ENCODE results near the gene CCL1. TPM values are rescaled to one million over a fixed set of nuclear protein-coding genes. Genes with fewer than 3 reads are reported as not detected.

Gene CCL1
- total RNA-seq, 1 experiment from 2014 or later = not detected

DNA sequence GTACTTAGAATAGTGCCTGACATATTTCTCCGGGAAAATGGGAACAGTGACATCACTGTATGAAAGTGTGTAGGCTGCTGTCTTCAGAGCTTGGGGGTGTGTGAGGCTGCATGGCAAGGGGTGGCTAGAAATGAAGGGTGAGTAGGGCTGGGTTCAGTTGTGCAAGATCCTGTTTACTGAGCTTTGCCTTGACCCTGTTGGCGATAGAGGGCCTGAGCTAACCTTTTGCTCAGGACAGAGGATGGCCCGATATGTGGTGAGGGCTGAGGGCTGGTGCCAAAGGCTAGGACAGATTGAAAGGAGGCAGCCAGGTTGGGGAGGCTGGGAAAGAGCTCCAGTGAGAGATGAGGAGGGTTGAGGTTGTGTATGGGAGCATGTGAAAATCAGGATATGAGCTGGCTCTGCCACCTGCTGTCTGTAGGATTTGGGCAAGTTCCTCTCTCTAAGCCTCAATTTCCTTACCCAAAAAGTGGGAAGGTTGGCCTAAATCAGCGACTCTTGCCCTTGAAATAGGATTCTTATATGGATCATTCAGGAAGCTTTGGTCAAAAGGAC, 6.0 kb upstream of the CCL1 start:
- Histone ChIP-seq H3K4me1 (ENCODE audit: low read length) (no peaks in the 10 kb centered on the region), H3K36me3 (ENCODE audit: insufficient read depth, low read length) (no peaks in the 10 kb centered on the region), H3K9me3 (ENCODE audit: low read length) (no peaks in the 10 kb centered on the region), H3K9me2 (replicated peaks; ENCODE audit: insufficient read depth, low read length) (no peaks in the 10 kb centered on the region), H3K27me3 (ENCODE audit: low read length) (no peaks in the 10 kb centered on the region), H3K79me2 (ENCODE audit: low read length) (no peaks in the 10 kb centered on the region), H3K4me3 (ENCODE audit: low read length) (no peak overlapping the region), H3K4me2 (ENCODE audit: low read depth, low read length, poor library complexity, severe bottlenecking) (no peak overlapping the region), H3K9ac (ENCODE audit: low read length) (no peak overlapping the region), H2AFZ (ENCODE audit: low read length) (no peak overlapping the region), H3K27ac (ENCODE audit: low read length) (no peak overlapping the region), H4K20me1 (ENCODE audit: insufficient read depth, low read depth, low read length) (no peaks in the 10 kb centered on the region)
- DNase-seq = no peak

GRCh38 chr17:34368196-34368945, 5.3 kb upstream of the CCL1 start:
- no peaks in the 10 kb centered on the region for H3K4me1 ChIP-seq (ENCODE audit: low read length)
- H2AFZ ChIP-seq (ENCODE audit: low read length) = no peak overlapping the region
- no peak overlapping the region for H3K27ac ChIP-seq (ENCODE audit: low read length)

DNA sequence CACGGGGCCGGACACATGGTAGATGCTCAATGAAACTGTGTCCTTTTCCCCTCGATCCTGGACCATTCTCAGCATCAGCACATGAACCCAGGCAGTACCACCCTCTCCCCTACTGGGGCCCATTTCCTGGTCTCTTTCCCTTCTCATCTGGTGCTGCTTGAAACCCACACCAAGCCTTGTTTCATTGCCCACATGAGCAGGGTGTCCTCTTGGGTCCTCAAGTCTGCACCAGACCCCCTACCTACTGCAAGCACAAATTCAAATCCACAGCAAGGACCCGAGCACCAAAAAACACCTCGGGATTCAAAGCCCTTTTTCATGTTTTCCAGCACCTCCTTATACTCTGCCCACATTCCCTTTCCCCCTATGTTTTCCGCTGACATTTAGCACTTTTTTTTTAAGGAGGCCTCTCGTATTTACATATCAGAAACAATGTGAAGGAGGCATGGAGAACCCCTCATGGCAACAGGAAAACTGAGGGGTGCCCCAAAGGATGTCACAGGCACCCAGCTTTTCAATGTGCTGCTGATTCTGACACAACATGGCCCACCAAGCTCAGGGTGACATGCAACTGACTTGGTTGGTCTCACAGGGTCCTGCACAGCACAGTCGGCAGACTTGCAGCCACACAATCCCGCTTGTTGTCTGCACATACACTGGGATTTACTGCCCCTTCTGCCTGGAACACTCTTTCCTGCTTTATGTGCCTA, 4.6 kb upstream of the CCL1 start:
- H3K9me3 ChIP-seq (ENCODE audit: low read length) = no peaks in the 10 kb centered on the region
- H4K20me1 ChIP-seq (ENCODE audit: insufficient read depth, low read depth, low read length) = no peaks in the 10 kb centered on the region
- H3K9ac ChIP-seq (ENCODE audit: low read length) = no peak overlapping the region
- H3K27me3 ChIP-seq (ENCODE audit: low read length) = no peaks in the 10 kb centered on the region
- H3K27ac ChIP-seq (ENCODE audit: low read length) = no peak overlapping the region
- H3K79me2 ChIP-seq (ENCODE audit: low read length) = no peaks in the 10 kb centered on the region
- DNase-seq = no peak
- no peak overlapping the region for H3K4me3 ChIP-seq (ENCODE audit: low read length)
- no peaks in the 10 kb centered on the region for H3K36me3 ChIP-seq (ENCODE audit: insufficient read depth, low read length)
- H3K9me2 ChIP-seq (replicated peaks; ENCODE audit: insufficient read depth, low read length) = no peaks in the 10 kb centered on the region
- H2AFZ ChIP-seq (ENCODE audit: low read length) = no peak overlapping the region
- no peaks in the 10 kb centered on the region for H3K4me1 ChIP-seq (ENCODE audit: low read length)
- no peak overlapping the region for H3K4me2 ChIP-seq (ENCODE audit: low read depth, low read length, poor library complexity, severe bottlenecking)

More at GRCh38 chr17:34368196-34368945, 5.3 kb upstream of the CCL1 start:
- no peak for DNase-seq
- Histone ChIP-seq H4K20me1 (ENCODE audit: insufficient read depth, low read depth, low read length) (no peaks in the 10 kb centered on the region), H3K4me3 (ENCODE audit: low read length) (no peak overlapping the region), H3K4me2 (ENCODE audit: low read depth, low read length, poor library complexity, severe bottlenecking) (no peak overlapping the region), H3K79me2 (ENCODE audit: low read length) (no peaks in the 10 kb centered on the region), H3K27me3 (ENCODE audit: low read length) (no peaks in the 10 kb centered on the region), H3K36me3 (ENCODE audit: insufficient read depth, low read length) (no peaks in the 10 kb centered on the region), H3K9me3 (ENCODE audit: low read length) (no peaks in the 10 kb centered on the region), H3K9ac (ENCODE audit: low read length) (no peak overlapping the region), H3K9me2 (replicated peaks; ENCODE audit: insufficient read depth, low read length) (no peaks in the 10 kb centered on the region)

GRCh38 chr17:34366529-34367107, 3.6 kb upstream of the CCL1 start:
- Histone ChIP-seq H3K36me3 (ENCODE audit: insufficient read depth, low read length) (no peaks in the 10 kb centered on the region), H3K4me2 (ENCODE audit: low read depth, low read length, poor library complexity, severe bottlenecking) (no peak overlapping the region), H3K4me3 (ENCODE audit: low read length) (no peak overlapping the region), H2AFZ (ENCODE audit: low read length) (no peak overlapping the region), H3K9ac (ENCODE audit: low read length) (no peak overlapping the region), H3K9me3 (ENCODE audit: low read length) (no peaks in the 10 kb centered on the region), H3K27ac (ENCODE audit: low read length) (no peak overlapping the region), H3K27me3 (ENCODE audit: low read length) (no peaks in the 10 kb centered on the region), H3K79me2 (ENCODE audit: low read length) (no peaks in the 10 kb centered on the region), H3K9me2 (replicated peaks; ENCODE audit: insufficient read depth, low read length) (no peaks in the 10 kb centered on the region), H3K4me1 (ENCODE audit: low read length) (no peaks in the 10 kb centered on the region), H4K20me1 (ENCODE audit: insufficient read depth, low read depth, low read length) (no peaks in the 10 kb centered on the region)
- no peak for DNase-seq

- H4K20me1 ChIP-seq (ENCODE audit: insufficient read depth, low read depth, low read length) = no peaks in the 10 kb centered on the region
- no peak overlapping the region for H3K4me3 ChIP-seq (ENCODE audit: low read length)
- H3K36me3 ChIP-seq (ENCODE audit: insufficient read depth, low read length) = no peaks in the 10 kb centered on the region
- H3K9me3 ChIP-seq (ENCODE audit: low read length) = no peaks in the 10 kb centered on the region
- H3K79me2 ChIP-seq (ENCODE audit: low read length) = no peaks in the 10 kb centered on the region
- no peak overlapping the region for H3K9ac ChIP-seq (ENCODE audit: low read length)
- no peaks in the 10 kb centered on the region for H3K9me2 ChIP-seq (replicated peaks; ENCODE audit: insufficient read depth, low read length)
- H3K27ac ChIP-seq (ENCODE audit: low read length) = no peak overlapping the region
- DNase-seq = no peak
- H3K4me1 ChIP-seq (ENCODE audit: low read length) = no peaks in the 10 kb centered on the region
- H3K27me3 ChIP-seq (ENCODE audit: low read length) = no peaks in the 10 kb centered on the region
- no peak overlapping the region for H2AFZ ChIP-seq (ENCODE audit: low read length)
- no peak overlapping the region for H3K4me2 ChIP-seq (ENCODE audit: low read depth, low read length, poor library complexity, severe bottlenecking)
These were observed 3.0 kb upstream of the CCL1 start for GRCh38 chr17:34366010-34366409.

- Histone ChIP-seq H3K79me2 (ENCODE audit: low read length) (no peaks in the 10 kb centered on the region), H3K27ac (ENCODE audit: low read length) (no peak overlapping the region), H3K9me3 (ENCODE audit: low read length) (no peaks in the 10 kb centered on the region), H3K27me3 (ENCODE audit: low read length) (no peaks in the 10 kb centered on the region), H3K4me2 (ENCODE audit: low read depth, low read length, poor library complexity, severe bottlenecking) (no peak overlapping the region), H3K4me1 (ENCODE audit: low read length) (no peaks in the 10 kb centered on the region), H3K9ac (ENCODE audit: low read length) (no peak overlapping the region), H4K20me1 (ENCODE audit: insufficient read depth, low read depth, low read length) (no peaks in the 10 kb centered on the region), H3K9me2 (replicated peaks; ENCODE audit: insufficient read depth, low read length) (no peaks in the 10 kb centered on the region), H3K36me3 (ENCODE audit: insufficient read depth, low read length) (no peaks in the 10 kb centered on the region), H2AFZ (ENCODE audit: low read length) (no peak overlapping the region), H3K4me3 (ENCODE audit: low read length) (no peak overlapping the region)
- no peak for DNase-seq
These were observed 2.3 kb upstream of the CCL1 start for GRCh38 chr17:34365340-34365739.

DNA sequence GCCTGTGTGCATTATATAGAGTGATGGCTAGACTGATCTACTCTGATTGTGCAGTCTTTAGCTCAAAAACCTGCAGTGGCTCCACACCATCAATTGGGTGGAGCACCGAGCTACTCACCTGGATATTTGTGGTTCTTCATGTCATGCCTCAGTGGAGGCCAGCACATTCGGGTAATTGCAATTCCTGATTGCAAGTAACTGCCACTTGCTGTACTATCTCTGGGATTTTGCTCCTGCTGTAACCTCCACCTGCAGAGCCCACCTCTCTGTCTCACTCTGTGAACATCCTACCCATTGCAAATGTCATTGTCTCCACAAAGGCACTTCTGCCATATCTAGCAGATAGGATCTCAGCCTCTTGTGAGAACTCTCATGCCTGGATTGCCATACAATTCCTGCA, 1.7 kb upstream of the CCL1 start:
- Histone ChIP-seq H3K79me2 (ENCODE audit: low read length) (no peaks in the 10 kb centered on the region), H3K9me3 (ENCODE audit: low read length) (no peaks in the 10 kb centered on the region), H3K9me2 (replicated peaks; ENCODE audit: insufficient read depth, low read length) (no peaks in the 10 kb centered on the region), H2AFZ (ENCODE audit: low read length) (no peak overlapping the region), H3K9ac (ENCODE audit: low read length) (no peak overlapping the region), H3K4me1 (ENCODE audit: low read length) (no peaks in the 10 kb centered on the region), H3K4me3 (ENCODE audit: low read length) (no peak overlapping the region), H3K27me3 (ENCODE audit: low read length) (no peaks in the 10 kb centered on the region), H3K36me3 (ENCODE audit: insufficient read depth, low read length) (no peaks in the 10 kb centered on the region), H3K4me2 (ENCODE audit: low read depth, low read length, poor library complexity, severe bottlenecking) (no peak overlapping the region), H3K27ac (ENCODE audit: low read length) (no peak overlapping the region), H4K20me1 (ENCODE audit: insufficient read depth, low read depth, low read length) (no peaks in the 10 kb centered on the region)
- DNase-seq = no peak

DNA sequence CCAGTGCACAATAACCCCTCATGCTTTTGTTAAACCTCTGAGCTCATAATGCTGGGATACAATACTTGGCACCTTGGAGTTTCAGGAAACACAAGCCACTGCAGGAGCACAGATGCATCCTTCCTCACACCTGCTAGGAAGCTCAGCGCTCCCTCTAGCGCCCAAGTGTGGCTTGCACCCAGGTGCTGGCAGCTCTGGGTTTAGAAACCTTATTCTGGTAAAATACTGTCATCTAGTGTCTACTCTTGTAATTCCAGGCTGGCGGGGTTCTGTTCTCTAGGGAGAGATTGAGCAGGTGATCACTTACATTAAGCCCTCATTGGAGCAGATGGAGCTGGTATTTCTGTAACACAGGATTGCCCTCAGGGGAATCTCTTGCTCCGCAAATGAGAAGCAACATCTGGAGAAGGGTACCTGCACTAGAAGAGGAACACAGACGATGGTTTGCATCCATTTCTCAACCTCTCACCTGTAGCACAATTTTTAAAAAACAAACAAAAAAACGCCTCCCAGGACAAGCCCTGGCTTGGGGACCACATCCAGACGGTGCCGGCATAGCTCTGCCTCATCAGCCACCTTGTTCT, 1.5 kb downstream of the CCL1 start:
- Histone ChIP-seq H3K27me3 (ENCODE audit: low read length) (no peaks in the 10 kb centered on the region), H3K4me3 (ENCODE audit: low read length) (no peak overlapping the region), H3K27ac (ENCODE audit: low read length) (no peak overlapping the region), H3K9ac (ENCODE audit: low read length) (no peak overlapping the region), H3K9me3 (ENCODE audit: low read length) (no peaks in the 10 kb centered on the region), H3K36me3 (ENCODE audit: insufficient read depth, low read length) (no peaks in the 10 kb centered on the region), H3K79me2 (ENCODE audit: low read length) (no peaks in the 10 kb centered on the region), H3K9me2 (replicated peaks; ENCODE audit: insufficient read depth, low read length) (no peaks in the 10 kb centered on the region), H4K20me1 (ENCODE audit: insufficient read depth, low read depth, low read length) (no peaks in the 10 kb centered on the region), H3K4me2 (ENCODE audit: low read depth, low read length, poor library complexity, severe bottlenecking) (no peak overlapping the region), H2AFZ (ENCODE audit: low read length) (no peak overlapping the region), H3K4me1 (ENCODE audit: low read length) (no peaks in the 10 kb centered on the region)
- DNase-seq = peak; percentile 94
